ENCODE data around the gene LRRTM1. TPM values are rescaled to one million over a fixed set of nuclear protein-coding genes. Genes with fewer than 3 reads are reported as not detected.

Gene LRRTM1
- total and polyA plus RNA-seq, 2 of the 4 experiments (the other 2 are of a cell fraction), result not detected

GRCh38 chr2:80330527-80331450 lies 26.2 kb upstream of the LRRTM1 start:
- Histone ChIP-seq H3K4ac (ENCODE audit: low read depth, low read length) (no peak overlapping the region), H3K4me2 (ENCODE audit: low read depth, low read length) (no peak overlapping the region), H4K91ac (ENCODE audit: insufficient read depth, low read depth, low read length) (no peak overlapping the region), H3K36me3 (ENCODE audit: control insufficient read depth, insufficient read depth, low read length) (no peaks in the 10 kb centered on the region), H2AFZ (replicated peaks; ENCODE audit: low read length, poor library complexity) (no peak overlapping the region), H3K9ac (ENCODE audit: low read depth, low read length) (no peak overlapping the region), H2BK5ac (ENCODE audit: low read depth, low read length, poor library complexity, severe bottlenecking) (no peak overlapping the region), H2BK15ac (ENCODE audit: low read depth, low read length) (no peak overlapping the region), H2BK120ac (ENCODE audit: low read depth, low read length) (no peak overlapping the region), H4K5ac (ENCODE audit: low read depth, low read length) (no peak overlapping the region), H3K9me1 (ENCODE audit: insufficient read depth, low read length) (no peaks in the 10 kb centered on the region), H2AK9ac (replicated peaks; ENCODE audit: low read depth, low read length, poor library complexity) (no peak overlapping the region), H3K23ac (ENCODE audit: low read depth, low read length) (no peak overlapping the region), H3K18ac (ENCODE audit: low read depth, low read length) (no peak overlapping the region), H4K20me1 (ENCODE audit: insufficient read depth, low read length) (no peaks in the 10 kb centered on the region), H3K4me1 (ENCODE audit: control insufficient read depth, insufficient read depth, low read length) (no peaks in the 10 kb centered on the region), H3K14ac (replicated peaks; ENCODE audit: low read depth, low read length) (no peak overlapping the region), H2AK5ac (ENCODE audit: low read depth, low read length) (no peak overlapping the region), H3K9me3 (ENCODE audit: control insufficient read depth, insufficient read depth, low read length) (no peaks in the 10 kb centered on the region), H3K79me1 (ENCODE audit: low read depth in 1 of 2, low read length in 2 of 2) (no peaks in the 10 kb centered on the region), H3K56ac (ENCODE audit: extremely low read depth, insufficient read depth, low read length) (no peak overlapping the region), H2BK20ac (ENCODE audit: low read depth, low read length) (no peak overlapping the region), H4K8ac (ENCODE audit: low read depth in 2 of 2, low read length in 2 of 2) (no peak overlapping the region), H3K4me3 (ENCODE audit: insufficient read depth, low read depth, low read length) (no peak overlapping the region), H3K27me3 (ENCODE audit: control insufficient read depth, insufficient read depth, low read length) (no peaks in the 10 kb centered on the region), H3K27ac (ENCODE audit: insufficient read depth, low read length) (no peak overlapping the region)
- TF ChIP-seq RFX5 (IDR thresholded peaks at IDR 0.05; ENCODE audit: low read depth, low read length) (no peak), BHLHE40 (IDR thresholded peaks at IDR 0.05; ENCODE audit: low read depth, low read length) (no peak), NFE2L2 (IDR thresholded peaks at IDR 0.05; ENCODE audit: low read depth, low read length) (no peak), SMC3 (IDR thresholded peaks at IDR 0.05; ENCODE audit: low read depth, low read length) (no peak), USF2 (IDR thresholded peaks at IDR 0.05; ENCODE audit: low read depth, low read length) (no peak), POLR2A (IDR thresholded peaks at IDR 0.05; ENCODE audit: low read depth, low read length) (no peak), MAZ (IDR thresholded peaks at IDR 0.05; ENCODE audit: borderline replicate concordance, low read depth, low read length) (no peak), CTCF (conservative IDR thresholded peaks at IDR 0.05; ENCODE audit: low read depth, low read length) (no peak), ELK1 (IDR thresholded peaks at IDR 0.05; ENCODE audit: borderline replicate concordance, low read depth, low read length) (no peak), MAFK (IDR thresholded peaks at IDR 0.05; ENCODE audit: low read depth, low read length) (no peak), MXI1 (IDR thresholded peaks at IDR 0.05; ENCODE audit: borderline replicate concordance, low read depth, low read length) (no peak), RAD21 (IDR thresholded peaks at IDR 0.05; ENCODE audit: low read length) (no peak)
- 60% methylated on average over 3 of the region's 14 CpGs; no CpG with 5 or more reads in 1 of the 2 experiments for WGBS, 2 experiments (ENCODE audit: extremely low coverage in 2 of 2, insufficient read length in 1 of 2)
- ChIA-PET CTCF (interaction anchor here (0.6 kb wide), 1 partner anchor 448 kb away, joined by 3 read pairs; no protein-coding TSS in a partner anchor), POLR2A (ENCODE audit: unreplicated experiment) (no interaction called here)
- intact Hi-C loops (cut with micrococcal nuclease), result no loop called here
- no peak for ATAC-seq (ENCODE audit: low read depth)
- DNase-seq, result no peak
- in situ Hi-C loops (cut with MboI; ENCODE audit: low sequenced_read_pairs), result no loop called here
- BruUV-seq (replicated peaks), result no TSS peak
- dilution Hi-C loops (cut with HindIII; ENCODE audit: low sequenced_read_pairs, unreplicated experiment), result no loop called here

Data from IMR-90 (cell line).